Measurements from ENCODE around the gene HAL. TPM values are rescaled to one million over a fixed set of nuclear protein-coding genes. Genes with fewer than 3 reads are reported as not detected.

Gene HAL
- total RNA-seq, 2 experiments from 2014 or later = 0.63 to 0.74 TPM

DNA sequence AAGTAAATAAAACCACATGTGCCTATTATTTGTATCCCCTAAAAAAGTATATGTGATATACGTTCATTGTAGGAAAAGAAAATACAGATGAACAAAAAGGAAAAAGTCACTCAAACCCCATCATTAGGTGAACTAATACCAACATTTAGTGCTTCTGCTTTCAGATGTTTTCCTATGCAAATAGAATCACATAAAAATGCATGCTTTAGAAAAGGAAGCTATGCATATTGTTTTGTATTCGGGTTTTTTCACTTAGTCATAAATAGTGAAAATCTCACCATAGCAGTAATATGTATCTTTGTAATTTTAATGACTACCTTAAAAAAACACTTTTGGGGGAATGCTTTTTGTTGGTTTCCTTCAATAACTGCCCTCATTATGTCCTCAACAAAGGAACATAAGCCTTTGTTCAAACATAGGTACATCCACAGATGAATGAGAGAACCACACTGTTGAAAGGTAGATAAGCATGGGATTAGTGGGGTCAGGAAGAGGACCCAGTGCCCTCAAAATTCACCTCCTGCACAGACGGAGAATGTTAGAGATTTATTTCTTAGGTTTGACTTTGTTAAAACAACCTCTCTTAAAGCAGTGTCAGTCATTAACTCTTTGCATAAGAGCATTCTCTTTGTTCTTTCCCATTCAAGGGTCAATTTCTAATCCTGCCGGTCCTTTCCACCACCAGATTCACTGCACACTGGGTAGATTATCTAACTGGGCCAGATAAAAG, 46.5 kb downstream of the HAL start:
- Mint-ChIP-seq H3K27me3 (ENCODE audit: low read depth) (peaks cover 24% of the 10 kb centered on the region), H3K36me3 (ENCODE audit: low read depth) (no peaks in the 10 kb centered on the region), H3K9me3 (ENCODE audit: insufficient read depth) (no peaks in the 10 kb centered on the region), H3K4me3 (no peak overlapping the region), H3K4me1 (ENCODE audit: low read depth) (no peaks in the 10 kb centered on the region), H3K27ac (no peak overlapping the region)
- no peak for ATAC-seq
- no peak for DNase-seq
- POLR2A ChIA-PET = no interaction called here
- CTCF ChIA-PET = interaction anchor here (1.3 kb wide), 1 partner anchor 49 kb away, joined by 3 read pairs; no protein-coding TSS in a partner anchor

DNA sequence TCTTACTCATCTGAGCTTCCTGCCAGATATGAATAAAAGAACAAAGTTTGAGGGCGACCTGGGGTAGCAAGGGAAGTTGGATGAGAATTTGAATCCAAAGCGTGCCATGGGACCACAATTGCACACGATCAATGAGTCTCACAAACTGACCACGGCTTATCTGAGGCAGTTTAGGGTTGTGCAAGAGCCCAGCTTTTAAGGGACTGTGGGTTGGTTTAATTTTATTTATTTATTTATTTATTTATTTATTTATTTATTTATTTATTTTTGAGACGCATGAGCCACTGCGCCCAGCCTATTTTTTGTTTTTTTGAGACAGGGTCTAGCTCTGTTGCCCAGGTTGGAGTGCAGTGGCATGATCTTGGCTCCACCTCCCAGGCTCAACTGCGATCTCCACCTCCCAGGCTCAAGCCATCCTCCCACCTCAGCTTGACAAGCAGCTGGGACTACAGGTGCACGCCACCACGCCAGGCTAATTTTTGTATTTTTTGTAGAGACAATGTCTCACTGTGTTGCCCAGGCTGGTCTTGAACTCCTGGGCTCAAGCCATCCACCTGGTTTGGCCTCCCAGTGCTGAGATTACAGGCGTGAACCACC, 51.9 kb downstream of the HAL start:
- no peak for DNase-seq
- no peak overlapping the region for H3K27ac Mint-ChIP-seq
- peak overlapping the region; percentile 84 for H3K4me3 Mint-ChIP-seq
- peaks cover 5% of the 10 kb centered on the region for H3K27me3 Mint-ChIP-seq (ENCODE audit: low read depth)
- no peaks in the 10 kb centered on the region for H3K36me3 Mint-ChIP-seq (ENCODE audit: low read depth)
- no peak for ATAC-seq
- POLR2A ChIA-PET = interaction anchor here (1.7 to 1.8 kb wide), 3 partner anchors 11 to 91 kb away, joined by 5 to 10 read pairs (median 5); partner anchors contain the start of gene LTA4H
- CTCF ChIA-PET = interaction anchor here (1.1 to 4.6 kb wide), 4 partner anchors 8 to 54 kb away, joined by 3 to 32 read pairs (median 18); no protein-coding TSS in a partner anchor
- peaks cover 10% of the 10 kb centered on the region for H3K4me1 Mint-ChIP-seq (ENCODE audit: low read depth)
- no peaks in the 10 kb centered on the region for H3K9me3 Mint-ChIP-seq (ENCODE audit: insufficient read depth)

DNA sequence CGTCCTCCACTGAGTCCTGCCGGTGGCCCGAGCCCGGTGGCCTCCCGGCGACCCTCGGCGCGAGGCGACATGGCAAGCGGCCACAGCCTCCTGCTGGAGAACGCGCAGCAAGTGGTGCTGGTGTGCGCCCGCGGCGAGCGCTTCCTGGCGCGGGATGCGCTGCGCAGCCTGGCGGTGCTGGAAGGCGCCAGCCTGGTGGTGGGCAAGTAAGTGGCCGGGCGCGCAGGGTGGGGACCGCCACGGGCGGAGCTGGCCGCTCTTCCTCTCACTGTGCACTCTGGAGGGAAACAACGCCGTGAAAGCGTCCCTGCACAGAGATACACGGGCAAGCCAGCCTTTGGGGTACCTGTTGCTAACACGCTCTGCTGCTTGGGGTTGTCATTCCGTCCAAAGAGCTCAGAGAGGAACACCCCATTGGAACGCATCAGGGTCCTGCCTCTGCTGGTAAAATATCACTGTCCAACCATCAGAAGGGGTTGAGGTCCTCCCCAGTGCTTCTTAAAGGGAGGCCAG, 52.8 kb downstream of the HAL start, which contains the start of gene AMDHD1:
Gene AMDHD1 (plus strand): TSS at position 2 of the 513 bp plus-strand sequence. CDS start 68 bp downstream, at position 70.
- peak; percentile 79 for ATAC-seq
- peaks cover 10% of the 10 kb centered on the region for H3K4me1 Mint-ChIP-seq (ENCODE audit: low read depth)
- H3K4me3 Mint-ChIP-seq = peak within 1 kb of the TSS; percentile 84
- peak within 1 kb of the TSS; percentile 84 for H3K27ac Mint-ChIP-seq
- POLR2A ChIA-PET = interaction anchor here (1.0 to 1.8 kb wide), 5 partner anchors 12 to 457 kb away, joined by 3 to 10 read pairs (median 5); partner anchors contain the start of genes CDK17 and LTA4H
- H3K36me3 Mint-ChIP-seq (ENCODE audit: low read depth) = no peaks in the 10 kb centered on the region
- CTCF ChIA-PET = interaction anchor here (0.8 to 4.6 kb wide), 8 partner anchors 9 to 574 kb away, joined by 3 to 32 read pairs (median 6); partner anchors contain the start of gene CDK17
- H3K9me3 Mint-ChIP-seq (ENCODE audit: insufficient read depth) = no peaks in the 10 kb centered on the region
- DNase-seq = peak; percentile 67
- H3K27me3 Mint-ChIP-seq (ENCODE audit: low read depth) = peaks cover 11% of the 10 kb centered on the region

DNA sequence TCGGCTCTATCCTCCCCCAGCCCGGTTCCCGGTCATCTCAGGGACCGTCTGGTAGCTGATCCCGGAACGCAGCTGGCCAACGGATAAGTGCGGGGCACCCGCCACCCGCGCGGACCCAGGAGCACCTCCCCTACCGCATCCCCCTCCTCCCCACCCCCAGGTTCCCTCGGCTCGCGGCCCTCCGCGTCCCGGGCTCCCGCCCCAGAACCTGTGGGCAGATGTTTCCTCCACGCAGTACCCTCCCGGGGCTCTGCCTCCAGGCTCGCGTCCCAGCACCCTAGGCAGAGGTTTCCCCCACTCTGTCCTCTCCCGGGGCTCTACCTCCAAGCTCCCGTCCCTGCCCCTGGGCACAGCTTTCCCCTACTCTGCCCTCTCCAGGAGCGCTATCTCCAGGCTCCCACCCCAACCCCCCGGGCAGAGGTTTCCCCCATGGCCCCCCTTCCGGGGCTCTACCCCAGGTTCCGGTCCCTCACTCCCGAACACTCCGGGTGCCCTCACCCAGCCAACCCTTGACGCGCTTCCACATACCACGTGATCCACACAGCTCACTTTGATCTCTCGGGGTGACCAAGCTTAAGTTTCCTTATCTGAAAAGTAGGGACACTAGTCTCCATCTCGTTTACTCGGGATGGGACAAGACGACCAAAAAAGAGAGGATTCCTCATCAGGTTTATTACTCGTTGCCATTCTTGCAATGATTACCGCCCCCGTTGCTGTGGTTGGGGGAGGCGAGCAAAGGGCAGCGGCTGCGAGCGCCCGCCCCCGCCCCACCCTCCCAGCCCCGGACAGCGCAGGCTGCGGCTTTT, 53.4 kb downstream of the HAL start, which contains the start of gene CCDC38:
Gene CCDC38 (minus strand): TSS at position 91 of the 806 bp plus-strand sequence. CDS start 6,105 bp downstream, outside the sequence.
- ChIA-PET CTCF (interaction anchor here (0.7 to 4.6 kb wide), 9 partner anchors 10 to 574 kb away, joined by 3 to 32 read pairs (median 5); partner anchors contain the start of gene CDK17), POLR2A (interaction anchor here (0.6 to 1.8 kb wide), 6 partner anchors 12 to 458 kb away, joined by 3 to 10 read pairs (median 5); partner anchors contain the start of genes CDK17 and LTA4H)
- Mint-ChIP-seq H3K4me3 (peak within 1 kb of the TSS; percentile 84), H3K9me3 (ENCODE audit: insufficient read depth) (no peaks in the 10 kb centered on the region), H3K27ac (peak within 1 kb of the TSS; percentile 84), H3K4me1 (ENCODE audit: low read depth) (peaks cover 10% of the 10 kb centered on the region), H3K27me3 (ENCODE audit: low read depth) (peaks cover 13% of the 10 kb centered on the region), H3K36me3 (ENCODE audit: low read depth) (no peaks in the 10 kb centered on the region)
- DNase-seq (peak; percentile 90), ATAC-seq (peak; percentile 97)

DNA sequence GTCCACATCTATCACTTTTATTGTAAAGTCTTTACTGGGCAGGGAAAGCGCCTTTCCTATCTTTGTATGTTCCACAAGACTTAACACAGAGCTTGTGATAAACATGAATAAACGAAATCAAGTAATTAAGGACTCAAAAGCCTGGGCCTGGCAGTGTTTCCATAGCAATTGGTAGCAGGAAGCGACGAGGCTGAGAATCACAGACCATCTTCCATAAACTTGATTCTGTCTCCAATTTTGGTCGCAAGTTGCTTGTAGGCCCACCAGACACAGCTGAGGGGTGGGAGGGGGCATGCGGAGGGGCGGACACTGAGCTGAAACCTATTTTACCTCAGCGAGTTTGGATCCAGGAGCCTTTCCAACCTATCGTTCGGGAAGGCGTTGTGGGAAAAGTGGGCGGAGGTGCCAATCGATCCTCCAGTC, 54.0 kb downstream of the HAL start:
- Mint-ChIP-seq H3K27ac (peak overlapping the region; percentile 84), H3K4me1 (ENCODE audit: low read depth) (peaks cover 10% of the 10 kb centered on the region), H3K27me3 (ENCODE audit: low read depth) (peaks cover 13% of the 10 kb centered on the region), H3K36me3 (ENCODE audit: low read depth) (no peaks in the 10 kb centered on the region), H3K9me3 (ENCODE audit: insufficient read depth) (no peaks in the 10 kb centered on the region), H3K4me3 (peak overlapping the region; percentile 84)
- ATAC-seq (no peak), DNase-seq (no peak)
- ChIA-PET POLR2A (interaction anchor here (1.5 to 1.8 kb wide), 2 partner anchors 13 to 459 kb away, joined by 6 to 10 read pairs; partner anchors contain the start of gene CDK17), CTCF (interaction anchor here (0.7 to 4.6 kb wide), 5 partner anchors 13 to 273 kb away, joined by 3 to 32 read pairs (median 16); no protein-coding TSS in a partner anchor)

DNA sequence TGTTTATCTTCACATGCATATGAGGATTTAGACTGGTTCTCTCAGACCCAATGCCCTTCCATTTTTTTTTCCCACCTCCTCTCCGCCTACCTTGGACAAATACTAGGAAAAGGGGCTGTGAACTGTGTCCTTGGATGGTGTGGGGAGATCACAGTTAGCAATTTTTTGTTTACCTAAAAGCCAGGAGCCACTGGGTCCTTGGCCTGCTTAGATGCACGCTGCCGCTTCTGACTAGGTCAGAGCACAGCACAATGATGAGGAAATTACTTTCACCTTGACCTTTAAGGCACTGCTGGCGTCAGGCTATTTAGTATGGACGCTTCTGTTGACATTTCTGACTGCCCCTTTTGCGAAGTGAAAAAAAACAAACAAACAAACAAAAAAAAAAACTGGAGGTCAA, 55.6 kb downstream of the HAL start:
- Mint-ChIP-seq H3K27ac (no peak overlapping the region), H3K4me3 (no peak overlapping the region), H3K9me3 (ENCODE audit: insufficient read depth) (no peaks in the 10 kb centered on the region), H3K27me3 (ENCODE audit: low read depth) (peaks cover 11% of the 10 kb centered on the region), H3K36me3 (ENCODE audit: low read depth) (no peaks in the 10 kb centered on the region), H3K4me1 (ENCODE audit: low read depth) (peaks cover 10% of the 10 kb centered on the region)
- ATAC-seq (no peak), DNase-seq (no peak)
- ChIA-PET POLR2A (interaction anchor here (0.7 kb wide), 1 partner anchor 389 kb away, joined by 7 read pairs; no protein-coding TSS in a partner anchor), CTCF (interaction anchor here (0.9 to 4.6 kb wide), 4 partner anchors 22 to 576 kb away, joined by 3 to 32 read pairs (median 6); no protein-coding TSS in a partner anchor)

Other genes starting within 250 kb of the HAL start
- gene NTN4, start 205.6 kb downstream of the HAL start, total RNA-seq = not detected
- gene SNRPF, start 137.4 kb downstream of the HAL start, total RNA-seq = 10 to 100 TPM; 34.5 to 40.9 TPM
- gene CCDC38, start 53.7 kb downstream of the HAL start, total RNA-seq = not detected
- gene AMDHD1, start 53.0 kb downstream of the HAL start, total RNA-seq = 1 to 10 TPM; 1.3 to 1.6 TPM
- gene LTA4H, start 39.2 kb upstream of the HAL start, total RNA-seq = 10 to 100 TPM; 44.5 to 48.8 TPM
- gene ELK3, start 198.0 kb upstream of the HAL start, total RNA-seq = 10 to 100 TPM; 17.6 to 18.1 TPM

Measured in activated CD8-positive, alpha-beta T cell treated with anti-CD3 and anti-CD28 coated beads, Interleukin-2, amount 10 ng/mL, durations not matched to agents 7 days and 5 days (primary cell).